Femur (tissue), 1 donor: Measurements from ENCODE around the gene C4orf33.

Source experiments
- DNase-seq: peaks from one replicate; pipeline ENCODE4 v3.0.0-alpha.2; 2017

The C4orf33 gene

DNA sequence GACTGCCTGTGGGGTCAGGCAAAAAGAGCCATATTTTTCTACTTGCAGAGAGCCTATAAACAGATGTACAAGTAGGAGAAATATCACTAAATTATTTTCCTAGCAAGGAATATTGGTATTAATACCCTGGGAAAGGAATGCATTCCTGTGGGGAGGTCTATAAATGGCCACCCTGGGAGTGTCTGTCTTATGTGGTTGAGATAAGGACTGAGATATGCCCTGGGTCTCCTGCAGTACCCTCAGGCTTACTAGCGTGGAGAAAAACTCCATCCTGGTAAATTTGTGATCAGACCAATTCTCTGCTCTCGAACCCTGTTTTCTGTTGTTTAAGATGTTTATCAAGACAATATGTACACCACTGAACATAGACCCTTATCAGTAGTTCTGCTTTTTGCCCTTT lies 35.4 kb downstream of the C4orf33 start:
- no peak for DNase-seq

DNA sequence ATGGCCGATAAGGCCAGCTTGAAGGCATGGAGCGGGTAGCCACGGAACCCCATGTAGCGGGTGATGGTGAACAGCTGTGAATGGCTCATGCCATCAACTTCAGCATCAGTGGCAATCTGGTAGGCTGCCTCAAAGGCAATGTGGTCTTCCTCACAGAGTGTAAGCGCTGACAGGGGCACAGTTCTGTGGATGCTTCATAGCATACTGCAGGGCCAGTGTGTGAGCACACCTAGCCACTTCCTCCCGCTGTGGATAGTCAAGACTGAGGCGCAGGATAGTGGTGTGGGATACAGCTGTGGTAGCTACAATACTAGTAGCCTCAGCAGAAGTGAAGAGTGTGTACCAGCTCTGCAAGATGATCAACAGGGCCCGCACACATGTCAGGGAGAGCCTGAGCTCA lies 40.5 kb downstream of the C4orf33 start:
- no peak for DNase-seq

DNA sequence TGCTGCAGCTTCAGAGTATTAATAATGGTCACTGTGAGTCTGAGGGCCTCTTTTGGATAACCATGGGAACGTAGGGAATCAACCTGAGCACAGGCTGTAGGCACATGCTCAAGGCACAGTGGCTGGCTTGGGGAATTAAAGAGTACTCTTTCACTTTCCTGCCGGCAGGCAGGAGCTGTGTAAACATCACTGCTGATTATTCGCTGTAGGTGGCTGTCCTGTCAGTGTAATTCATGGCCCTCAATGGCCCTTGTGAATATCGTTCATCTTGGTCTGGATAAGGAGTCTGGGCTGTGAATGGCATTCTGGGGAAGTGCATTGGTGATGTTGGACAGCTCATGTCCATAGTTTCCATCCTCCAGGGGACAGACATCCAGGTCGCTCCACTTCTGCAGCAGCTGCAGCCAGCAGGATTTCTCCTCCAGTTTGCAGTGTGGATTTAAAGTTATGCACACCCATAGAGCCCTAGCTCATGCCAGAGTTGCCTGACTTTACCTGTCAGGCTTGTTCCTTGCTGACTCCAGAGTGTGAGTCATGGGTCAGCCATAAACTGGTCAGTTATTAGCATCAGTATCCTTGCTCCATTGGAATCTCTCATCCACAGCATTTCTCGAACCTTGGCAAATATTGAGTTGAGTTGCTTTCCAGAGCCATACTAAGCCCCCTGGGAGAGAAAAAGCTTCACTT lies 43.0 kb downstream of the C4orf33 start:
- no peak for DNase-seq

DNA sequence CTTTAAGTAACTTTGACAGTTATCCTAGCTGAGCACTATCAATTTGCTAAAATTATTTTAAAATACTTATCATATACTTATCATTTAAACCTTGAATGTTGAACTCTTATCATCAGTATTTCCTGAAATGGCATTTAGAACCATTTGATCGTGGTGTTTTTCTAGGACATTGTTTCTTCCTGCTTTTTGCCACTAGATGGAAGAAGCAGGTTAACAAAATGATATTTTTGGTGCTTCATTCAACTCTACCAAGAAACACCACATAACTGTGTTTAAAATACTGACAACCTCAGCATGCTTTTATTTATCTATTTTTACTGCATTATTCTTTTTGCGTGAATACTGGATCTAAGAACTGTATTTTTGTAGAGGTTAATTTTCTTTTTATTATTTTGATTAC lies 44.6 kb downstream of the C4orf33 start:
- no peak for DNase-seq

DNA sequence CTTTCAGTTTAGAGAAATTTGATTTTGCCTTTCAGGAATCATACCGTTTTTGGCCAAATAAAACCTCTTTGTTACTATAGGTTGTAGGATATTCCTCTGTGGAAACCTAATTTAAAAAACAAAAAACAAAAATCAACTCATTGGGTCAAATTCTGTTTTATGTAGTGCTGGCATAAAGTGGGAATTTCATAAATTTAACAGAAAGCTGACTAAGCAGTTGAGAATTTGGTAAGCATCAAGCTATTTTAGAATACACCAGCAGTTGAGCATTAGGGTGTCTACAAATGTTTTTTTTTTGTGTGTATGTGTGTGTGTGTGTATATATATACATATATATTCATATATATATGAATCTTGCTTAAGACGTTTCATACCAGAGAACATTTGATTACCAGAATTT lies 47.4 kb downstream of the C4orf33 start:
- no peak for DNase-seq

DNA sequence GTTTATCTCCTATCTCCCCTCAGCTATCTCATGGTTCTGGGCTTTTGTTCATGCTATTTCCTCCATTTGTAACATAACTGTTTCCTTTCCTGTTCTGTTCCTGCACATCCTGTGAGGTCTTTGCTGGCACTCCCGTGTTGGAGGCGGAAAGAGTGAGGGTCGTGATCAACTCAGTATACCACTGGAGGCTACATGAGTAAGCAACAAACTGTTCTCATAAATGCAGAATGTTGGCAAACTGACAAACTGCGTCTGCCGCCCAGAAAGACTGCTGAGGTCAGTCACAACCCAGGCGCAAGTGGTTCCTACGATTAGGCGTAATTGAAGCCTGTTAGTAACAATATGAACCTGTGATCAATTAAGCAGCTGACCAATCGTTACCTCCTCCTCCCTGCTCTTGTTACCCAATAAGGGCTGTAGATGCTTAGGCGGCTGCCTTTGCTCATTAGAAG lies 48.8 kb downstream of the C4orf33 start:
- no peak for DNase-seq

DNA sequence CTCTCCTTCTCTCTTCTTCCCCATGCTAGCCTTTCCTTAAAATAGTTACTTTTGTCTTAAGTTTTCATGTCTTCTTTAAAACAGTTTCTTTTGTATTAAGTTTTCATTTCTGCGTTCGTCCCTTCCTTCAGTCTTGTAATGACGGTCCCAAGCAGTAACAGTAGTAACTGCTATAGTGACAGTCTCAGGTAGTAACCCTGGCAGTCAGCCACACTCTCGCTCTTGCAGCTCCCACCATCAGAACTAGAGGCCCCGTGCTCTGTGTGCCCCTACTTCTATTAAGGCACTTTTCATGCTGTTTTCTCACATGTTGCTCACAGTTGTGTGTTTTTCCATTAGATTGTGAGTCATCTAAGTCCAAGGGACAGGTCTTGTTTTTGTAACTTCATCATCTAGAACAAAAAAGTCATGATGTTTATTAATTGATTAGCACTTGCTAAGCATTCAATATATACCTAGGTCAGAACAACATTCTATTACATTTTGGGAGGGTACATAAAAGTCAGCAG lies 49.3 kb downstream of the C4orf33 start:
- no peak for DNase-seq

DNA sequence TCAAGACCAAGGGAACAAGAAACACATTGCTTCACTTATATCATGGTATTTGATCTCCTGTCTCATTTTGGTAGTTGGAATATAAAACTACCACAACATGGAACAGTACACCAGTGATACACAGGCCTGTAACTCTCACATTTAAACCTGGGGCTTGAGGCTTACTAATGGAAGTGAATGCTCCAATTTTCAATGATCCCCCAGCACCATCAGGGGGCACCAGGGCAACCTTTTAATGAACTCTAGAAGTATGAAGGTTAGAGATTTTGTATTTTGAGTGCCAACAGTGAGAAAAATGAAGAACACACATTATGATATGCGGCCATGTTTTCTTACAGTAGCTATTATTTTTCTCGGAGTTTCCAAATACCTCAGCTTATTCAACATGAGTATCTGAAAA lies 50.7 kb downstream of the C4orf33 start:
- no peak for DNase-seq

DNA sequence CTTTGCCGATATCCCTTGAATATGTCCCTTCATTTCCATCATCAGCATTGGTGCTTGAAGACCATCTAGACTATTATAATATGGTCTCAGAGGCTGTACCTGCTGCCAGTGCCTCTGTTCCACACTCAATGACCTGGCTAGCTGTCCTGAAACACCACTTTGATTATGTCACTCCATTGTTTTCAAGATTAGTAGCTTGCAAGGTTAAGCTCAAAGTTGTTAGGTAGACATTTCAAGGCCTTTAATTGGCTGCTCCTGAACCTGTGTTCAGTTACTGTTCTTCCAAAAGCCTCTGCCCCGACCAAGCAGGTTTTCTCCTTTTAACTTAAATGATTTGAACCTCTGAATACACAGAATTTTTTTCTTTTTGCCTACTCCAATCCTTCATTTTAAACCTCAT lies 52.9 kb downstream of the C4orf33 start:
- no peak for DNase-seq

DNA sequence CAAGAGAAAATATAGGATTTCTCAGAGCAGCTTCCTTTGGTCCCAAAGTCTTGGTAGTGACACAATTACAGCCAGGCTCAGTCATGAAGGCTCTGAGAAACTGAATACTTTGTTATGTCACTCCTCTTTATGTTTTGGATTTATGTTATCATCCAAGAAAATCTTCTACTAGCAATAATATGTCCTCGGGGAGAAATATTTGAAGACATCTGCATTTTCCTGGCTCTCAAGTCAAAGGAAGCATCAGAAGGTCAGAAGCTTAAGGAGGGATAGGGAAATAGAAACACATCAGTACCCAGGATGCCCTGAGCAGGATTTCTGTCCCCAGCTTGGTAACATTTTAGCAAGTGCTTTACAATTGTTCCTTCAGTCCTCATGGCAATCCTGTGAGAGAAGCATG lies 54.0 kb downstream of the C4orf33 start:
- no peak for DNase-seq

DNA sequence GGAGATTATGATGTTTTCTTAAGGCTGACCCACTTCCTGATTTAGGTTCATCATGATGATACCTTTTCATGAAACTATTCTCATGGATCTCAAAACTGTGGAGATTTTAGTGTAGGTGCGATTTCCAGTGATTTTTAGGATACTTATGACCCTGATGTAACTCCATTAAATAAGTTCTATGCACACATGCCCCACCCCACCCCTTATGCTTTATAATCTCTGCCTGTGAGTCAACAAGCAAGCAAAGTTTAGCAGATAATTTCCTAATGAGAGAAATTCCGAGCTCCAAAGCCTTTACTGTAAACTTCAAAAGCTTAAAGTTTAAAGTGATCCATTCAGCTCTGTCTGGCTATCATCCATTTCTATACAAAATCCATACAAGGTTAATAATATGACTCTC lies 56.4 kb downstream of the C4orf33 start:
- no peak for DNase-seq

DNA sequence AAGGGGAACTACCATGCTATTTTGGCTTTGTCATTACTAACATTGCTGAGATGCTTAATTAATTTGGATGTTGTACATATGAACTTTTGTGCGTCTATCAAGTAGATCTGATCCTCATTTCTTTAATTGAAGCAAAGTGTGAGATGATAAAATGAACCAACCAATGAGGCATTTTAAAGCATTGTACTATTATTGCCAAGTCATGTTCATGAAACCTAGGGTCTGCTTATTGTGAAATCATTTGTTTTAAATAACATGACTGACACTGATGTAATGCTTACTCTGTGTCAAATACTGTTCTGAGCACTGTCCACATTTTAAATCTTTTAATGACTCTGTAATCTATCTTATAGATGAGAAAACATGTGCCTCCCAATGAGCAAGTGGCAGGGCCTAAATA lies 57.7 kb downstream of the C4orf33 start:
- no peak for DNase-seq

DNA sequence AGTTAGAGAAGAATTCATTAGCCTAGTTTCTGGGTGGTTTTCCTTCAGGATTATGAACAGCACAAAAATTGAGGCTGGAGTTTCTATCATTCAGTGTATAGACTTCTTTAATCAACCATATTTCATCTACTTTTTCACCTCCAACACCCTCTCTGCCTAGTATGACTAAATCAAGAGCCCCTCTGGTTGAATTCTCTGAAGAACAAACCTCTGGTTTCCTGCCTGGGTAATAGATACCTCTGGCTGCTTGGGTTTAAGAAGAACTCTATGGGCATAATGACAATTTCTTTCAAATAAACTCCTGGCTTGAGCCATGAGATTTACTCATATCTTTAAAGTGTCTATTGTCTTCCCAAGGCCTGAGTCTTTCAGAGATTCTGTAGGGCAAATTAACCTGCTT lies 66.5 kb downstream of the C4orf33 start:
- no peak for DNase-seq

DNA sequence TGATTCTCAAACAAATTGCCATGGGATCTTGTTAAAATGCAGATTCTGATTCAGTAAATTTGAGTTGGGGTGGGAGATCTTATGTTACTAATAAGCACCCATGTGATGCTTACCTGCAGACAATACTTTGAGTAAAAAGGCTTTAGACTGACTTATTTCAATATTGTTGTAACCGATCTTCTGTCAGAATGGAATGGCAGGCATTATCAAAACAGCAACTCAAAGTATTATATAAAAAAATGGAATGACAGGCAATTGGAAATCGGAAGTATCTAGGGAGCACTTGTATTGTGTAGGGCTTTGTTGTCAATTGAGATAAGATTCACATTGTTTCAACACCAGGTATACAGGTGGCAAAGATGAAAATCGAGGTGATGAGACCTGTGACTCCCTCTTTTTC lies 67.5 kb downstream of the C4orf33 start:
- DNase-seq = no peak

DNA sequence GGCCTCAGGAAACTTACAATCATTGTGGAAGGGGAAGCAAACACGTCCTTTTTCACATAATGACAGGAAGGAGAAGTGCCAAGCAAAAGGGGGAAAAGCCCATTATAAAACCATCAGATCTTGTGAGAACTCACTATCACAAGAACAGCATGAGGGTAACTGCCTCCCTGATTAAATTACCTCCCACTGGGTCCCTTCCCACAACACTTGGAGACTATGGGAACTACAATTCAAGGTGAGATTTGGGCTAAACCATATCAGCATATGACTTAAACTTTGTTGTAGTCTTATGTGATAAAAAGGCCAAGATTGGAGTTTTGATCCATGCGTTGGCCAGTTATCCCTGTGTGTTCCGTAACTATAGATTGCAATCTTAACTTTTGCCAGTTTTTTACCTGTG lies 68.3 kb downstream of the C4orf33 start:
- no peak for DNase-seq
